ENCODE results near the gene ARL14. TPM values are rescaled to one million over a fixed set of nuclear protein-coding genes. Genes with fewer than 3 reads are reported as not detected.

The ARL14 gene
- total and polyA plus RNA-seq, 4 donors: 0.14 to 0.15 TPM; not detected in 2

GRCh38 chr3:160649596-160649995 is 27.4 kb upstream of the ARL14 start:
- no peak overlapping the region for H3K9ac ChIP-seq (ENCODE audit: low read depth in 1 of 2, low read length in 2 of 2)
- H3K9me3 ChIP-seq (ENCODE audit: control insufficient read depth in 4 of 4, low read length in 3 of 4): no peaks in the 10 kb centered on the region
- H3K4me1 ChIP-seq (ENCODE audit: control insufficient read depth in 4 of 4, insufficient read depth in 4 of 4, low read length in 3 of 4): no peaks in the 10 kb centered on the region
- no peak for DNase-seq (ENCODE audit: low spot score)
- H3K27ac ChIP-seq (ENCODE audit: low read depth in 1 of 2, low read length in 2 of 2): no peak overlapping the region
- no peaks in the 10 kb centered on the region for H3K27me3 ChIP-seq (ENCODE audit: control insufficient read depth in 4 of 4, insufficient read depth in 4 of 4, low read length in 3 of 4)
- no peak overlapping the region for H3K4me3 ChIP-seq (ENCODE audit: low read depth in 1 of 3, low read length in 3 of 3)
- no peaks in the 10 kb centered on the region for H3K36me3 ChIP-seq (ENCODE audit: control insufficient read depth in 4 of 4, insufficient read depth in 3 of 4, low read depth in 1 of 4, low read length in 3 of 4)
- 95% methylated on average over 3 of the region's 3 CpGs for WGBS
- TF ChIP-seq ZBTB33 (IDR thresholded peaks at IDR 0.05): no peak
- TF ChIP-seq MAX (IDR thresholded peaks at IDR 0.05): no peak
- TF ChIP-seq CTCF (IDR thresholded peaks at IDR 0.05; ENCODE audit: low read depth, low read length, missing input control): no peak
- TF ChIP-seq YY1 (IDR thresholded peaks at IDR 0.05): no peak
- TF ChIP-seq SP1 (IDR thresholded peaks at IDR 0.05): no peak
- TF ChIP-seq TAF1 (conservative IDR thresholded peaks at IDR 0.05): no peak
- TF ChIP-seq RXRA (IDR thresholded peaks at IDR 0.05): no peak
- TF ChIP-seq JUND (IDR thresholded peaks at IDR 0.05): no peak
- no peak for TF ChIP-seq REST (IDR thresholded peaks at IDR 0.05)
- TF ChIP-seq NR2F2 (IDR thresholded peaks at IDR 0.05): no peak
- no peak for TF ChIP-seq FOXA1 (IDR thresholded peaks at IDR 0.05)
- TF ChIP-seq FOXA2 (IDR thresholded peaks at IDR 0.05): no peak
- TF ChIP-seq HNF4G (IDR thresholded peaks at IDR 0.05): no peak
- TF ChIP-seq GABPA (IDR thresholded peaks at IDR 0.05 in 1 of 2, conservative IDR thresholded peaks at IDR 0.05 in 1 of 2): no peak

- Histone ChIP-seq H3K4me1 (ENCODE audit: control insufficient read depth in 4 of 4, insufficient read depth in 4 of 4, low read length in 3 of 4) (no peaks in the 10 kb centered on the region), H3K4me3 (ENCODE audit: low read depth in 1 of 3, low read length in 3 of 3) (no peak overlapping the region), H3K27ac (ENCODE audit: low read depth in 1 of 2, low read length in 2 of 2) (no peak overlapping the region), H3K9ac (ENCODE audit: low read depth in 1 of 2, low read length in 2 of 2) (no peak overlapping the region), H3K9me3 (ENCODE audit: control insufficient read depth in 4 of 4, low read length in 3 of 4) (no peaks in the 10 kb centered on the region), H3K27me3 (ENCODE audit: control insufficient read depth in 4 of 4, insufficient read depth in 4 of 4, low read length in 3 of 4) (no peaks in the 10 kb centered on the region), H3K36me3 (ENCODE audit: control insufficient read depth in 4 of 4, insufficient read depth in 3 of 4, low read depth in 1 of 4, low read length in 3 of 4) (no peaks in the 10 kb centered on the region)
- TF ChIP-seq CTCF (IDR thresholded peaks at IDR 0.05; ENCODE audit: low read depth, low read length, missing input control) (peak; percentile 21), RAD21 (IDR thresholded peaks at IDR 0.05) (peak; percentile 64), ATF3 (IDR thresholded peaks at IDR 0.05) (no peak)
- no peak for DNase-seq (ENCODE audit: low spot score)
Observed at GRCh38 chr3:160653512-160653911, 23.4 kb upstream of the ARL14 start.

All from liver (tissue), 9 donors.